Measurements from ENCODE around the gene MC2R.
"Not testable (repeated sequence)": the region's sequence is repeated elsewhere in the genome, so short reads cannot be mapped to it uniquely, and the experiment has no call there.

Gene MC2R

GRCh38 chr18:13892098-13892497, 23.2 kb downstream of the MC2R start:
- no peak for DNase-seq

DNA sequence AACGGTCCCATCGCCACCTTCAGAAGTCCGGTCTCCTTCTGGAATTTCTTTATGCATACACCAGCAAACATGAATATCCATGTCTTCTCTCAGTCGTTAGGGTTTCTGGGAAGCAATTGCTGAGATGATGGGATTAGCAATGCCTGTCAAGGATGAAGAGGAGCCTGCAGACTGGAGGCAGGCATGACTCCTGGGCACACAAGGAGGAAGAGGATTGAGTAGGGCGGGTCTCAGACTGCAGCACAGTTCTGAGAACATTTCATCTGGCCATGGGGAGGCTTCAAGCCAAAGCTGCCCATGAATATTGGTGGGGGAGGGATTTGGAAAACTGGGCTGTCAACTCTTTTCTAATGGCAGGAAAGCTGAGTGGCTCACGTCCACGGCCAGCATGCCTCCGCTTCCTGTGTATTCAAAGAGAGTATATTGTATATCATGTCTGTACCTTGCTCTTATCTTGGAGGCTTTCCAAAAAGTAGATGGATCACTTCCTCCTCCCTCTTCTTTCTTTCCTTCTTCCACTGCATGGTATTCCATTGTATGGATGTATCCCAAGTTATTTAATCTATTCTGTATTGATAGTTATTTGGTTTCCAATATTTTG, 24.5 kb downstream of the MC2R start:
- DNase-seq = no peak

DNA sequence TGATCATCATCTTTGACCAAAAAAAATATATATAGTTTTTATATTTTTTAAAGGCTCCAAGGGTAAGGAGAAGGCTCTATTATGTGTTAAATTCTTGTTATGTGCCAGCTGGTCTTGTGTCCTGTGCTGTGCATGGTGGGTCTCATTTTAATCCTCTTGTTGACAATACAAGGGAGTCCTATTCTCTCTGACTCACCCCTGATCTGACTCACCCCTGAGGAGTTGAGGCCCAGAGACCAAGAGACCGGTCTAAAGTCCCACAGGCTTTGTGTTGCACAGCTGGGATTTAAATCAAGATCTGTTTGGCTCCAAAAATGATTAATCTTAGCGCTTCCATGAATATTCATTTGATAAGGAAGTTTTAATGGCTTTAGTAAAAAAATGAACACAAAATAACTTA, 25.7 kb downstream of the MC2R start:
- DNase-seq = no peak

DNA sequence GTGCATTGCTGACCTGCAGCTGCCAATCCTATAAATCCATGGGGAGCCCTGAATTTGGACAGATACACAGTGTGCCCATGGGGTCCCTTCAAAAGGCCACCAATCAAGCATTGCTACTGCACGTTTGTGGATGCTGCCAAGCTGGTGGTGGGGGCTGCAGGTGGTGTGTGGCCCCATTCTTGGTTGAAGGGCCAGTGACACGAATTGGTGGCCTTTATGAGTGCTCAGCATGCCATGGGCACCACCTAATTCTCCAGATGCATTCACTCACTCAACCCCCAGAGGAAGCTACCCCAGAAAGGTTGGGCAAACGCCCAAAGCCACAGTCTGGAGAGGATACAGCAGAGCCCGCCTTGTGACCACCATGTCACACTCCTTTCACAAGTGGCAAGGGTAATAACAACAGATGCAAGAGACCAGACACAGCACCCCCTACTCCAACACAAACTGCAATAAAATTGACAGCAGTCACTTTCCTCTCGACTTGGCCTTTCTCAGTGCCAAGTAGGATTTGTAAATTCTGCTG, 27.1 kb downstream of the MC2R start:
- DNase-seq = no peak

GRCh38 chr18:13885009-13885408, 30.3 kb downstream of the MC2R start:
- DNase-seq = no peak

GRCh38 chr18:13879937-13880336, 35.4 kb downstream of the MC2R start:
- DNase-seq = no peak

- no peak for DNase-seq
Measured at GRCh38 chr18:13879492-13879891, 35.8 kb downstream of the MC2R start.

- DNase-seq = no peak
Measured at GRCh38 chr18:13878857-13879256, 36.5 kb downstream of the MC2R start.

- DNase-seq = no peak
Measured at GRCh38 chr18:13877157-13877556, 38.2 kb downstream of the MC2R start.

- no peak for DNase-seq
Measured at GRCh38 chr18:13874558-13874957, 40.8 kb downstream of the MC2R start.

- DNase-seq = no peak
Measured at GRCh38 chr18:13872932-13873331, 42.4 kb downstream of the MC2R start.

GRCh38 chr18:13872373-13872772, 43.0 kb downstream of the MC2R start:
- DNase-seq = no peak

- no peak for DNase-seq
Measured at GRCh38 chr18:13871701-13872100, 43.6 kb downstream of the MC2R start.

- no peak for DNase-seq
Measured at GRCh38 chr18:13868501-13869271, 46.6 kb downstream of the MC2R start.

DNA sequence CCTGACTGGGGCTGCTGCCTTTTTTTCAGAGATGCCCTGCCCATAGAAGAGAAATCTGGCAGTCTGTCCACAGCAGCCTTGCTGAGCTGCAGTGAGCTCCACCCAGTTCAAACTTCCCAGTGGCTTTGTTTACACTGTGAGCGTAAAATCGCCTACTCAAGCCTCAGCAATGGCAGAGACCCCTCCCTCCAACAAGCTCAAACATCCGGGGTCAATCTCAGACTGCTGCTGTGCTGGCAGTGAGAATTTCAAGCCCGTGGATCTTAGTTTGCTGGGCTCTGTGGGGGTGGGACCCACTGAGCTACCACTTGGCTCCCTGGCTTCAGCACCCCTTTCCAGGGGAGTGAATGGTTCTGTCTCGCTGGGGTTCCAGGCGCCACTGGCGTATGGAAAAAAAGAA, 52.4 kb downstream of the MC2R start:
- not testable (repeated sequence) for DNase-seq

DNA sequence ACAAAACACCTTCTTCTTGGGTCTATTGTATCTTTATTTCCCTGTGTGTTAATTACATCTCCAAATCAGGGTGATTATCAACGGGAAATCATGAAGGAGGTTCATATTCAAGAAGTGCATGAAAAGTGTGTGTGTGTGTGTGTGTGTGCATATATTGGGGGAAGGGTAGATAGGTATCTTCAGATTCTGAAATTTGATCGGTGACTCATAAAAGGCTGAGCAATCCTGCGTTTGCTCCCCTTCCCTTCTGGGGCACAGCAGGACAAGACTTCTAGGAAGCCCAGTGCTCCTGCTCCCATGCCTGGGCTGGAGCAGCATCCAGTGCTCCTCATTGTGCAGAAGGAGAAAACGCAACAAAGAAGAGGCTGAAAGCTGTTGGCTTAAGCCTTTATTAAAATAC, 65.5 kb downstream of the MC2R start:
- DNase-seq = no peak

DNA sequence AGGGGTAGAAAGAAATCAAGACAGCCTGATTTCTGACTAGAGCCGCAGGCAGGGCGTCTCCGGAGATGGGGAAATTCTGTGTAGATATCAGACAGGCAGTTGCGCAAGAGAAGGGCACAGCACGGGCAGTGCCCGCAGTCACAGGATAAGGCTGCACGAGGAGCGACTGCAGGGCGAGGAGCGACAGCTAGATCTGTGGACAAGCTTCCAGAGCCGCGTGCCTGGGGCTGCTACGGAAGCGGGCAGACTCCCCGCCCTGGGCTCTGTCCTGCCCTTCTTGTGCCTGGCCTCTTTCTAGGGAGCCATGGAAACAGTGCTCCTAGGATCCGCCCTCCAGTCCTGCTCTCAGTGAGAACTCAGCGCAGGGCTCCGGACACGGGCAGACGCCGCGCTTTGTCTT, 78.8 kb downstream of the MC2R start:
- no peak for DNase-seq

GRCh38 chr18:13835202-13835601, 80.1 kb downstream of the MC2R start:
- DNase-seq = no peak

- no peak for DNase-seq
Measured at GRCh38 chr18:13834496-13835015, 80.8 kb downstream of the MC2R start.

Measured in DMS79 (cell line).